NCI-H82 treated with DMSO at 0.1 percent for 48 hours (cell line): ENCODE measurements around the gene IFITM10.
"Not testable (repeated sequence)": the region's sequence is repeated elsewhere in the genome, so short reads cannot be mapped to it uniquely, and the experiment has no call there.

Experiments
- DNase-seq: peaks from one replicate; lab custom pipeline; 2025; ENCODE audit not compliant: unreplicated experiment; lab: John Stamatoyannopoulos, UW

Gene IFITM10

DNA sequence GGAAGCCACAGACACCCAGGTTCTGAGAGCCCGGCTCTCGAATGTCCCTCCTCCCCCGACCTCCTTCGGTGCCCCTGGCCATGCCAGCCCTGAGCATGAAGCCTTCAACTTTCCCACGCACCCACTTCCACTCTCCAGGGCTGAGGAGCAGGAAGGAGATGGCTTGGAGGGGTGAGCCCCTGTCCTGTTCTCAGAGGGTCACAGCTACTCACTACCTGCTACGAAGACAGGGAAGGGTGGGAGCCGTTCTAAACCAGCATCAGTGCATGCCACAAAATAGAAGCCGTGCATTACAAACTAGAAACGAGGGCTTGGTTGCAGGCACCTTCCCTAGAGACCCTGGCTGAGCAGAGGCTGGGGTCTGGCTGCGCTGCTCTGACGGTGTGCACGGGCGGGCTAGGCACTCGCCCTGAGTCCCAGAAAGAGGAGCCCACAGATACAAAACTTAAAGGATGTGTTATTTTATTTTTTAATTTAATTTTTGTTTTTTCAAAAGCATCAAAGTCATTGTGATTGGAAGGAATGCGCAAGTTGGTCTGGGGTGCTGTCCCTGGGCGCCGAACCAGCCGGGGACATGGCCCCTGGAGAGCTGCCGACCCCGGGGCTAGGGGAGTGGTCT, 57.6 kb downstream of the IFITM10 start:
- DNase-seq: no peak

DNA sequence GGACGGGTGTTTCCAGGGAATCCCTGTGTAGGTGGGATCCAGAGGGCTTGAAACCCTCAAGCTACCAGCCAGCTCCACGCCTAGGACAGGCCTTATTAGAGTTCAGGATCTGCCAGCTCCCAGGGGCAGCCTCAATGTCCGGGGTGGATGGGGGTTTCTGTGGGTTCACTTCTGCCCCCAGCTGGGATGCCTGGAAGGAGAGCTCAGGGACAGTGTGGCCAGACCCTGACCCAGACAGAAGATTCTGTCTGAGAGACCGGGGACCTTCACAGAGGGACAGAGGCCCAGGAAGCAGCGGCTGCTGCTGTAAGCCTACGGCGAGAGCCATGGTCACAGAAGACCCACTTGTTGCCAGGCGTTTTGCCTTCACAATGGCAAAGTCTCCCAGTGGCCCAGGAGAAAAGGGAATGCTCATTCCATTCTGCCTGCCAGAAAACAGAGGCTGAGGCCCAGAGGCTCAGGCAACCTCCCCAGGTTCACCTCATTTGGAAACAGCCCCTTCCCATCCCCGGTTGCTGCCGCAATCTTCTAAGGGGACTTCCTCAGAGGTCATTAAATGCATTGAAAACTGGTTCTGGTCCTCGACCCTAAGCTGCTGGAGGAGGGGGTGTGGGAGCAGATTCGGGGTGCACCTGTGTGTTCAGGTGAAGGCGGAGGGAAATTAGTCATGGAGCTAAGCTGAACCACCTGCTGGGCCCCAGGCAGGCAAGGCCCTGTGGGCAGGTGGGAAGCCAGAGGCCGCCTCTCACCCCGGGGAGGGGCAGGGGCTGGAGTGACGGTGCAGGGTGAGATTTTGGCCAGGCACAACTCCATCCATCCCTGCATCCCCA, 58.3 kb downstream of the IFITM10 start:
- DNase-seq: no peak

DNA sequence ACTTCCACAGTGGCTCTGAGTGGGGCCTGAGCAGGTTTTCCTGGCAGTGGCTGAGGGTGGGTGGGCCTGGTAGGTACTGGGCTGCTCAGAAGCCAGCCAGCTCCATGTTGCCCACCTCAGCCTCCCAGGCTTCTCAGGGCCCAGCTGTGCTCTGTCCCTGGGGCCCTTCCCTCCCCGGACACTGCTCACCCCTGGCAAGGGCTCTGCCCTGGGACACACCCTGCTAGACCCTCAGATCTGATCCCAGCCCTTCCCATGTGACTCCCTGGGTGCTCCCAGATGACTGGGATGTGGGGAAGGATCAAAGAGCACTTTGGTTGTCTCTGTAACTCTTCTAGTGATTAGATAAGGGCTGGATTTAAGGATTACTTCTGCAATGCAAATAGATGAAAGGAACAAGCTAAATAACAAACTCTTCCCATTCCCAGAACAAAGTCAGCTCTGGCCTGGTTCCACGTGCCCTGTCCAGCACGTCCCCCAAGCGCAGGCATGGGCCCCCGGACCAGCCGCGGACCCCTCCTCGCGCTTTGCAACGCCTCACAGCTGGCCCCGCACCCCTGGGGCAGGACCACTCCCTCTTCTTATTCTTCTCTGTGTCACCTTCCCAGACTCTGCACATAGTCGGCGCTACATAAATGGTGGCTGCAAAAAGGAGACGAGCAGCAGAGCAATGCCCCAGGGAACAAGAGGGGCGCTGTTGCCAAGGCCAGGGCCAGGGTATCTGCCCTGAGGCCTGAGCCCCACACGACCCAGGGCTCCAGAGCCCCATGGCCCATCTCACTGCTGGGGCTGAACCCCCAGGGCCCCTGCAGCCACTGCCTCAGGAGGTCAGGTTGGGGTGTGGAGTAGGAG, 59.1 kb downstream of the IFITM10 start:
- DNase-seq: no peak

DNA sequence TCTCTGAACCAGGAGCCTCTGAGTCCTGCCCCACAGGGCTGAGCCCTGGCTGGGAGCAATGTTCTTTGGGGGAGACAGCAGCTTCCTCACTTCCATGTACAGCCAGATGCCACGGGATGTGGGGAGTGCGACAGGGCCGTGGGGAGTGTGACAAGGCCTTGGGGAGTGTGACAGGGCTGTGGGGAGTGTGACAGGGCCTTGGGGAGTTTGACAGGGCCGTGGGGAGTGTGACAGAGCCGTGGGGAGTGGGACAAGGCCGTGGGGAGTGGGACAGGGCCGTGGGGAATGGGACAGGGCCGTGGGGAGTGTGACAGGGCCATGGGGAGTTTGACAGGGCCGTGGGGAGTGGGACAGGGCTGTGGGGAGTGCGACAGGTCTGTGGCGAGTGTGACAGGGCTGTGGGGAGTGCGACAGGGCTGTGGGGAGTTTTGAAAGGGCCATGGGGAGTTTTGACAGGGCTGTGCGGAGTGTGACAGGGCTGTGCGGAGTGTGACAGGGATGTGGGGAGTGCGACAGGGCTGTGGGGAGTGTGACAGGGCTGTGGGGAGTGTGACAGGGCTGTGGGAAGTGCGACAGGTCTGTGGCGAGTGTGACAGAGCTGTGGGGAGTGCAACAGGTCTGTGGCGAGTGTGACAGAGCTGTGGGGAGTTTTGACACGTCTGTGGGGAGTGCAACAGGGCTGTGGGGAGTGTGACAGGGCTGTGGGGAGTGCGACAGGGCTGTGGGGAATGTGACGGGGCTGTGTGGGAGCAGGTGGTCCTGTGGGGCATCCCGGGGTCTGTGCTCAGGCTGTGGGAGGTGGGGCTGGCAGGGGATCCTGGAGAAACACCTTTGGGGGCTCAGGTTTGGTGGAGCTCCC, 60.0 kb downstream of the IFITM10 start:
- DNase-seq: no peak

DNA sequence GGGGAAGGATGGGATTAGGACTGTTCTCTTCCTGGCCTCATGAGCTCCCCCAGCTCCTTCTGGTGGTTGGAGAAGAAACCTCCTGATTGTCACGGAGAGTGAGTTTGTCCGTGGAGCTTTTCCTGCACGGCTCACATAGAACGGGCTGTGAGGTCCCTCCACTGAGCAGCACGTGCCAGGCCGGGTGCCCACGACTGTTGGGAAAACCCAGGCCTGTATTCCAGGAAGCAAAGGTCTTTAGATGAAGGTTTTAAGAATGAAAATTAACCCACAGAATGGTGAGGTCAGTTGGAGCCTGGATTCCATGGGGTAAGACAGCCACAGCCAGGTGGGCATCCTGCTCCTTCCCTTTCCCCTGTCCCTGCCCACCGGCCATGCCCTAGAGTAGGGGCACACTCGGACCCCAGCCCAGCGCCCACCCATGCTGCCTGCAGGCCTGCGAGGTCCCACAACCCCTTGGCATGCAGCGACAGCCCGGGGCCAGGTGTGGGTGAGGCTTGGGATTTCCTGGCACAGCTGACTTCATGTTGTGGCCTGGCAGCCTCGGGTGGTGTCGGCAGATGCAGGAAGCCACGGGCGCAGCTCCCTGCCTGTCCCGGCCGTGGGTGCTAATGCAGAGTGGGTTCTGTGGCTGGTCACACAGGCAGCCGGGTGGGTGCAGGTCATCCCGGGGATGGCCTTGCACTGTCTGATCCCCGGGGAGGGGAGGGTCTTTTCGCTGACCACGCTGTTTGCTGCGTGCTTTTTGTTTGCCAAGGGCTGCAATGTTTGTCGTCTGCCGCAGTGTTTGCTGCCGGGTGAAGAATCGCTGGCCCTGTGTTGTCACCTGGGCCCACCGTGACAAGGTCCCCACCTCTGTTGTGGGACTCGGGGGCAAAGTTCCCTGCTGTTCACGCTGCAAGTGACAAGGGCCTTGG, 60.9 kb downstream of the IFITM10 start:
- not testable (repeated sequence) for DNase-seq

DNA sequence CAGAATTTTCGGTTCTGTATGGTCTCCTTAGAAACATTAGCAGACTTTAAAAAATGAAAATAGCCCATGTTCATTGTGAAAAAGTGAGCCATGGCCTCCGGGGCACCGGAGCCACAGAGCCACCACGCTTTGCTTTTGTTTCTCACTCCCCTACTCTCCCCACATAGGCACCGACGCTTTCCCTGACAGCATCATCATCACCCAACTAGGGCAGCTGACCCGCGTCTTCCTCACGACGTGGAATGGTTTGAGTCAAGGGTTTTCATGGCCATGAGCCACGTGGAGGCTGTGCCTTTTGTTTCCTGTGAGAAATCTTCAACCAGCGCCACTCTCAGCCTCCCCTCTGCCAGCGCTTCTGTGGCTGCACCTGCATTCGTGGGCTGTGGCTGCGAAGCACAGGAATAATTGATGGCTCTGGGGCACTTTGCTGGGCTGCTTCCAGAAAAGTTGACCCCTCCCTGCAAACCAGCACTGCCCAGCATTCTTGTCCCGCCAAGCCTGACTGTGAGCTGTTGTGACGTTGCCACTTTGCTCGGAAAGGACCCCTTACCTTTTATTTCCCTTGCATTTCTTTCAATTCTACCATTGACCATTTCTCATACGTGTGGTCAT, 62.0 kb downstream of the IFITM10 start:
- not testable (repeated sequence) for DNase-seq

DNA sequence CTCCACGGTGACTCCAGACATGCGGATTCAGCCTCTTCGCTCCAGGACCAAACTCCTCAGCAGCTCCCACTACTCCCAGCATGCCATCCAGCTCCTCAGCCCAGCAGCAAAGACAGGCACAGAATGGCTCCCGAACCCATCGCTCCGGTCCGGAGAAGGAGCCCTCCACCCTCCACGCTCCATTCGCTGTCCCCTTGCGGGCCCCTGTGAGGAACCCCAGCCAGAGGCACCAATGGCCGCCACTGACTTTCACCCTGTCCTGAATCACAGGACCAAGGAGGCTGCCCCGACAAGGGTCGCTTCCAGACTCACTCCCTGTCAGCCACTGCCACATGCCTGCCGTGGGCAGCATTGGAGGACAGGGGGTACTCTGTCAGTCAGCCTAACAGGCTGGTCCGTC, 64.2 kb downstream of the IFITM10 start:
- not testable (repeated sequence) for DNase-seq

DNA sequence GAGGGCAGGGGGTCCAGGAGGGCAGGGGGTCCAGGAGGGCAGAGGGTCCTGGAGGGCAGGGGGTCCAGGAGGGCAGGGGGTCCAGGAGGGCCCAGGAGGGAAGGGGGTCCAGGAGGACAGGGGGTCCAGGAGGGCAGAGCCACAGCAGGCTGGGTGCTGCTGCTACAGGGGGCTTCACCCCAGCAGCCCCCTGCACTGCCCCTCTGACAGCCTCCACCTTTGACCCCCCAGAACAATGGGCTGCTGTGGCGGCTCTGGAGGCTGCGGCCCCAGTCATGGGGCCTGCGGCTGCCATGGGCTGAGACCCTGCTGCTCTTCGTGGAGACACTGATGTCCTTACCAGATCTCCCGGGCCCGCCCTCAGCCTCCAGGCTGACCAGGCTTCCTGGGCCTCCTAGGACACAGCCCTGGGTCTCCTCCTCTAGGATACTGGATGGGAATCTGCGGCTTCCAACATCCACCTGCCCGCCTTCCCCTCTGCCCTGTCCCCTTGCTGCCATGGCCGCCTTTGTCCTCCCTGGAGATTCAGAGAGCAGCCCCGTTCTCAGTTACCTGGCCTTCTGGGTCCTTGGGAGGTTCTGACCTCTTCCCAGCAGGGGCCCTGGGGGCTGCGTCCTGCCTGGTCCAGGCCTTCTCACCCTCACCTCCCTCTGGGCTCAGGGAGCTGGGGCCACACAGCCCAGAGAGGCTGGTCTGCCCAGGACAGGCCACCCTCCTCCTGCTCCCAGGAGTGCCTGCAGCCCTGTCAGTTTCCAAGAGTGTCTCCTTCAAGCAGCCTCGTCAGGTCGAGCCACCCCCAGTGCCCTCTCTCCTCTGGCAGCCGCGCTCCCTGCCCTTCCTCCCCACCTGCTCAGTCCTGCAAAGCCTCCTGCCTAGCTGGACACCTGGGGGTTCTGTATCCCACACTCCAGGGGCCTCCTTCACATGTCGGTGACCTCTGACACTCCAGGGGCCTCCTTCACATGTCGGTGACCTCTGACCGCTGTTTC, 65.2 kb downstream of the IFITM10 start:
- not testable (repeated sequence) for DNase-seq

DNA sequence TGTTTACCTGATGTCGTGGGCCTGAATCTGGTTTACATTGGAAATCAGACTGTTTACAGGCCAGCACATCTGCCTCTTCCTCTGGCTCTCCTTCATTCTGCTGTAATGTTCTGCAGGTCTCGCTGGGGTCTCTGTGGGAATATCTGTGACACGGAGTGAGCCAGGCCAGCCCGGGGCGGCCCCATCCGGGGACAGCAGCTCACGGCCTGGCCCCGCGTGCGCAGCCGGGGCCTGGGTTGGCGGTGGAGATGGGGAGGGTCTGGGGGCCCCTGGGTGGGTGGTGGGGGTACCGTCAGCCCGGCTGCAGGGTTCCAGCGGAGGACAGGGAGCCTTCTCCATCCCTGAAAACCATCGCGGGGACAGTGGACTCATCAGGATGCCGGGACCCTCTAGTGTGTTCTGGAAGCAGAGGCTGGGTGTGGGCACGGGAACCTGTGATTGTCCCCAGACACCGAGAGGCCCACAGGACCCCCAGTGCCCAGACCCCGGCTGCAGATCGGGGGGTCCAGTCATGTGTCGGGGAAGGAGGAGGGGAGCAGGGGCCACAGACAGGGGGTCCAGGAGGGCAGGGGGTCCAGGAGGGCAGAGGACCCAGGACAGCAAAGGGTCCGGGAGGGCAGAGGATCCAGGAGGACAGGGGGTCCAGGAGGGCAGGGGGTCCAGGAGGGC, 66.4 kb downstream of the IFITM10 start:
- not testable (repeated sequence) for DNase-seq

DNA sequence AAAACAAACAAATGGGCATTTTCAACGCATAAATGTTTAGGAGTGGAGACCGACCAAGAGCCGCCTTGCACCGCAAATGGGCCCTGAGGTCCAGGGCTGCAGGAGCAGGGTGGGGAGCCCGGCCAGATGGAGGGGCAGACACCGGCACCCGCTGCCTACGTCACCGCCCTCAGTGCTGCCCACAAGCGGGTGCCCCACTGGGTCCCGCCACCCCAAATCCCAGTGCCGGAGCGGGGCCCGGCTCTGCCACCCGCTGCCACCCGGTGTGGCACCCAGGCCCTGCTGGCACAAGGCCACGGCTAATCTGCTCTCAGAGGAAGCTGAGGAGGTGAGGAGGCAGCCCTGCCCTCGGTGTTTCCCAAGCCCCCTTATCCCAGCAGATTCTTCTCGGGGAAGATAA, 67.2 kb downstream of the IFITM10 start:
- DNase-seq: not testable (repeated sequence)
